AG04450 (cell line): Measurements from ENCODE around the gene TBC1D2B. TPM values are rescaled to one million over a fixed set of nuclear protein-coding genes. Genes with fewer than 3 reads are reported as not detected.

Experiments
- CTCF ChIA-PET: fragments of 300-600, 350-600 bp; formaldehyde crosslinking; extraction: SDS; loops from one replicate; lab custom pipeline; 2022; ENCODE audit warnings: antibody characterized with exemption, inconsistent platforms; lab: Charles Lee
- POLR2A ChIA-PET: fragments of 350-600 bp; formaldehyde crosslinking; extraction: SDS; loops from one replicate; lab custom pipeline; 2021; ENCODE audit warnings: antibody characterized with exemption, inconsistent platforms; lab: Yijun Ruan, JAX
- DNase-seq: peaks from one replicate; pipeline ENCODE4 v3.0.0-alpha.2; 2011; ENCODE audit warnings: low read depth, low spot score
- H3K27ac ChIP-seq: one replicate; pipeline ENCODE4 v1.5.1; 2012; ENCODE audit warnings: low read depth, low read length, control low read depth
- H3K27me3 ChIP-seq: one replicate; pipeline ENCODE4 v1.6.0; 2012; ENCODE audit warnings: low read length; ENCODE audit not compliant: control insufficient read depth, insufficient read depth
- H3K4me3 ChIP-seq: 2 replicates; pipeline ENCODE4 v1.5.1; 2011; ENCODE audit warnings: mild to moderate bottlenecking, low read depth, low read length, control low read depth
- H3K9me3 ChIP-seq: 2 replicates; pipeline ENCODE4 v1.5.1; 2012; ENCODE audit warnings: low read length; ENCODE audit not compliant: control insufficient read depth, insufficient read depth
- polyA plus RNA-seq: library from polyadenylated mRNA; depleted of rRNA; stranded (reverse); fragments of >200 nt; gene quantifications from 2 replicates; pipeline ENCODE4 v1.2.3, GENCODE V29; 2011
- TF ChIP-seq, protein P1 (sequence below): IDR thresholded peaks from 2 replicates; pipeline ENCODE4 v1.5.1; 2011; ENCODE audit warnings: low read depth, low read length, control low read depth, inconsistent platforms

Gene TBC1D2B
- polyA plus RNA-seq, 1 experiment, result 42.0 TPM

DNA sequence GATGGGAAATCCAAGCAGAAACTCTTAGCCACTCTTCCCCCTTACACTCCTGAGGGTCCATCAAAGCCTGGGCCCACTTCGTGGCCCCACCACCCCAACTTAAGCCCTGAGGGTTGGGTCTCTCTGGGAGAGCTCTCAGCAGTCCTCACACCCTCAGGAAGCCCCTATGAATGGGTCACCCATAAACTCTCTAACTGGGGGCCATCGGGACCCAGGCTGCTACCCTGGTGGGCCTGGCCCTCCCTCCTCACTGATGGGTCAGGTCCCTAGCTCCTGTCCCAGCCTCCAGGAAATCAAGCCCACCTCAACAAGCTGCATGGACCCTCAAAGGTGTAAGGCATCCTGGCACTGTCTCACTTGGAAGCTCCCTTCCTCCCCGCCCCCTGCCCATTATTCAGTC lies 34.3 kb upstream of the TBC1D2B start:
- Histone ChIP-seq H3K27me3 (no peaks in the 10 kb centered on the region), H3K4me3 (no peak overlapping the region), H3K9me3 (no peaks in the 10 kb centered on the region), H3K27ac (no peak overlapping the region)
- no peak for DNase-seq
- ChIA-PET POLR2A (no interaction called here), CTCF (interaction anchor here (1.0 to 10.9 kb wide), 9 partner anchors 14 to 171 kb away, joined by 3 to 327 read pairs (median 12); partner anchors contain the start of gene CIB2)
- TF ChIP-seq, protein P1, sequence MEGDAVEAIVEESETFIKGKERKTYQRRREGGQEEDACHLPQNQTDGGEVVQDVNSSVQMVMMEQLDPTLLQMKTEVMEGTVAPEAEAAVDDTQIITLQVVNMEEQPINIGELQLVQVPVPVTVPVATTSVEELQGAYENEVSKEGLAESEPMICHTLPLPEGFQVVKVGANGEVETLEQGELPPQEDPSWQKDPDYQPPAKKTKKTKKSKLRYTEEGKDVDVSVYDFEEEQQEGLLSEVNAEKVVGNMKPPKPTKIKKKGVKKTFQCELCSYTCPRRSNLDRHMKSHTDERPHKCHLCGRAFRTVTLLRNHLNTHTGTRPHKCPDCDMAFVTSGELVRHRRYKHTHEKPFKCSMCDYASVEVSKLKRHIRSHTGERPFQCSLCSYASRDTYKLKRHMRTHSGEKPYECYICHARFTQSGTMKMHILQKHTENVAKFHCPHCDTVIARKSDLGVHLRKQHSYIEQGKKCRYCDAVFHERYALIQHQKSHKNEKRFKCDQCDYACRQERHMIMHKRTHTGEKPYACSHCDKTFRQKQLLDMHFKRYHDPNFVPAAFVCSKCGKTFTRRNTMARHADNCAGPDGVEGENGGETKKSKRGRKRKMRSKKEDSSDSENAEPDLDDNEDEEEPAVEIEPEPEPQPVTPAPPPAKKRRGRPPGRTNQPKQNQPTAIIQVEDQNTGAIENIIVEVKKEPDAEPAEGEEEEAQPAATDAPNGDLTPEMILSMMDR, result no peak

DNA sequence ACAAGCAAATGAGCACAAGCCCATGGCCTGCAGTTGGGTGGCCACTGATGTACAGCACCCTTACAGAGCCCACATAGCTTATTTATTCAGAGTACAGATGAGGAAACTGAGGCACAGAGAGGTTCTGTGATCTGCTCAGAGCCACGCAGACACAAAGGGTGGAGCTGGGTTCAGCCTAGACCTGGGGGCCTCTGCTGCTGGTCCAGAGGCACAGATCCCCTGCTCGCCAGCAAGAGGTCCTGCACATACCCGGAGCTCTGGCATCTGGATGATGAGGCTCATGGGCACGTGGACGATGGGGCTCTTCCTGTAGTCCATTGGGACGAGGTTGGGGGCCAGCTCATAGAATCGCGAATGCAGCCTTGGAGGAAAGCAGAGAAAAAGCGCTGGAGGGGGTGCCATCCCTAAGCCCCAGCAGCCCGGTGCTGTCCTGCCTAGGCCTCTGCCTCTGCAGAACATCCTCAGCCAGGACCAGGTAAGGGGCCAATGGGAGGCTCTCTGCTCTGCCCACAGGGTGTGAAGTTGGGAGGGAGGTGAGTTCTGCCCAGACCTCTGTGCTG lies 33.5 kb upstream of the TBC1D2B start:
- POLR2A ChIA-PET, result no interaction called here
- no peak overlapping the region for H3K4me3 ChIP-seq
- H3K27me3 ChIP-seq, result no peaks in the 10 kb centered on the region
- H3K27ac ChIP-seq, result no peak overlapping the region
- CTCF ChIA-PET, result interaction anchor here (1.2 to 10.9 kb wide), 6 partner anchors 85 to 312 kb away, joined by 3 to 327 read pairs (median 84); no protein-coding TSS in a partner anchor
- TF ChIP-seq, protein P1, result no peak
- DNase-seq, result no peak
- no peaks in the 10 kb centered on the region for H3K9me3 ChIP-seq

DNA sequence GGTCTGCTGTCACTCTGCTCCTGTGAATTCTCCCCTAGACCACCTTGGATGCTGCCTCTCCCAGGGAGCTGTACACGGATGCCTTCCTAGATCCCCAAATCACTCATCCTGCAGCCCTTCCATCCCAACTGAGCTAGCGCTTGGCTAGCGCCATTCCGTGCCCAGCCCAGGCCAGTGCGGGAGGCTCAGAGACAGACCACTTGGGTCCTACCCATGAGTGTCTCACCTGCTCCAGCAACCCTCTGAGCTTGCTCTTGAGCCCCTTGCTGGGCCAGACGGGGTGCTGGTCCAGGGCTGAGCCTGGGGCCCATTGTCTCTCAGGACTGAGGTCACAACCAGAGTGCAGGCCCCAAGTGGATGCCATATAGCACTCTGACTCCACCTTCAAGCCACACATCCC lies 32.6 kb upstream of the TBC1D2B start:
- no peaks in the 10 kb centered on the region for H3K9me3 ChIP-seq

DNA sequence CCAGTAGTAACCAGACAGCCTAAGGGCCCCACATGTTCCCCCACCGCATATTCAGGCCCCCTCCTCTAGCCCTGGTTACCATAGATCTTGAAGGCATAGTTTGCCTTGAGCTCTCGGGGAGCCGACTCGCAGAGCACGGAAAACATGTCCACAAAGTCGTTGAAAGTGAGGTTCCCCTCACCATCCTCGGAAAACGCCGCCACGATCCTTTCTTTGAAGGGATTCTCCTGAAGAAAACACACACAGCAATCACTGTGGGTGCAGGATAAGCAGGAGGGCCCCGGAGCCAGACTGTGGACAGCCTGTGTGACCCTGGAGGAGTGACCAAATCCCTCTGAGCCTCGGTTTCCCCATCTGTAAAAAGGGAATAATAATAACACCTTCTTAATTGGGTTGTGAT lies 31.6 kb upstream of the TBC1D2B start:
- DNase-seq, result no peak
- Histone ChIP-seq H3K27ac (no peak overlapping the region), H3K4me3 (no peak overlapping the region), H3K9me3 (no peaks in the 10 kb centered on the region), H3K27me3 (no peaks in the 10 kb centered on the region)
- ChIA-PET CTCF (interaction anchor here (0.6 to 10.9 kb wide), 42 partner anchors 8 to 207 kb away, joined by 3 to 327 read pairs (median 7); partner anchors contain the start of gene TBC1D2B), POLR2A (interaction anchor here (1.2 kb wide), 1 partner anchor 16 kb away, joined by 6 read pairs; no protein-coding TSS in a partner anchor)
- TF ChIP-seq, protein P1, result no peak

More for the DNA sequence above, 32.6 kb upstream of the TBC1D2B start:
- no peak overlapping the region for H3K4me3 ChIP-seq
- CTCF ChIA-PET, result interaction anchor here (1.2 to 10.9 kb wide), 6 partner anchors 12 to 313 kb away, joined by 5 to 327 read pairs (median 92); no protein-coding TSS in a partner anchor
- H3K27ac ChIP-seq, result no peak overlapping the region
- H3K27me3 ChIP-seq, result no peaks in the 10 kb centered on the region
- POLR2A ChIA-PET, result interaction anchor here (0.6 kb wide), 1 partner anchor 38 kb away, joined by 8 read pairs; no protein-coding TSS in a partner anchor
- no peak for DNase-seq
- TF ChIP-seq, protein P1, result no peak
